Fibroblast of lung (primary cell): ENCODE data around the gene POLR2J.

Source experiments
- EZH2 ChIP-seq: IDR thresholded peaks from 2 replicates; pipeline ENCODE4 v1.5.1; 2012; ENCODE audit warnings: low read length, control low read depth, mild to moderate bottlenecking; ENCODE audit errors: missing control alignments
- TF ChIP-seq, protein P1 (sequence below), 2 donors: IDR thresholded peaks in 1 of 2; conservative IDR thresholded peaks in 1 of 2; 1 replicate in 1 of 2; 2 replicates in 1 of 2; pipeline ENCODE4 v1.5.1; 2011 to 2012; ENCODE audit warnings: low read length in 2 of 2, control low read depth in 1 of 2, inconsistent platforms in 1 of 2, low read depth in 1 of 2, mild to moderate bottlenecking in 1 of 2

DNA sequence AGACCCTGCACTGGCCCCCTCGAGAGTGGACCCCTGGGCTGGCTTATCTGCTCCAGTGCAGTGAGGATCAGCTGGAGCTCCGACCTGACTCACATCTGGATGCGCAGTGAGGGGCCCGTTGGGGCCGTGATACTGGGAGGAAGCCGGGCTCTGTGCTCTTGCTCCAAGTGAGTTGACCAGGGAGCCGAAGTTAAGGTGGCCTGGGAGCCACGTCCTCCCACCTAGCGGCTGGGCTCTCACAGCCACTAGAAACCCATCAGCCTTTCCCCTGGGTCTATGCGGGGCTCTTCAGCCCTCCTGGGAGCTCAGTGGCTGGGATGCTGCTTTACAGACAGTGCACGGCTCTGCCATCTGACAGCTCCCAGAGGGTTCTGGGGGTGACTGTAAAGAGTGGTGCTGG is 23.1 kb downstream of the POLR2J start:
- TF ChIP-seq, protein P1, sequence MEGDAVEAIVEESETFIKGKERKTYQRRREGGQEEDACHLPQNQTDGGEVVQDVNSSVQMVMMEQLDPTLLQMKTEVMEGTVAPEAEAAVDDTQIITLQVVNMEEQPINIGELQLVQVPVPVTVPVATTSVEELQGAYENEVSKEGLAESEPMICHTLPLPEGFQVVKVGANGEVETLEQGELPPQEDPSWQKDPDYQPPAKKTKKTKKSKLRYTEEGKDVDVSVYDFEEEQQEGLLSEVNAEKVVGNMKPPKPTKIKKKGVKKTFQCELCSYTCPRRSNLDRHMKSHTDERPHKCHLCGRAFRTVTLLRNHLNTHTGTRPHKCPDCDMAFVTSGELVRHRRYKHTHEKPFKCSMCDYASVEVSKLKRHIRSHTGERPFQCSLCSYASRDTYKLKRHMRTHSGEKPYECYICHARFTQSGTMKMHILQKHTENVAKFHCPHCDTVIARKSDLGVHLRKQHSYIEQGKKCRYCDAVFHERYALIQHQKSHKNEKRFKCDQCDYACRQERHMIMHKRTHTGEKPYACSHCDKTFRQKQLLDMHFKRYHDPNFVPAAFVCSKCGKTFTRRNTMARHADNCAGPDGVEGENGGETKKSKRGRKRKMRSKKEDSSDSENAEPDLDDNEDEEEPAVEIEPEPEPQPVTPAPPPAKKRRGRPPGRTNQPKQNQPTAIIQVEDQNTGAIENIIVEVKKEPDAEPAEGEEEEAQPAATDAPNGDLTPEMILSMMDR (conservative IDR thresholded peaks at IDR 0.05 in 1 of 2, IDR thresholded peaks at IDR 0.05 in 1 of 2; ENCODE audit: low read depth in 1 of 2, low read length in 2 of 2): no peak
- TF ChIP-seq EZH2: no peak
